GM12878 (cell line): ENCODE data around the gene CEACAM21. TPM values are rescaled to one million over a fixed set of nuclear protein-coding genes. Genes with fewer than 3 reads are reported as not detected.

Experiments used
- BCL11A ChIP-seq: IDR thresholded peaks from 2 replicates; pipeline ENCODE4 v1.6.1; 2011; ENCODE audit warnings: low read depth, low read length
- BRCA1 ChIP-seq: IDR thresholded peaks from 2 replicates; pipeline ENCODE4 v1.6.1; 2011; ENCODE audit warnings: low read depth, low read length, improper control_type of control experiment
- CREB1 ChIP-seq: IDR thresholded peaks from 2 replicates; pipeline ENCODE4 v1.6.1; 2012; ENCODE audit warnings: low read depth, mild to moderate bottlenecking, inconsistent platforms
- ESRRA ChIP-seq: IDR thresholded peaks from 2 replicates; pipeline ENCODE4 v1.6.1; 2012; ENCODE audit warnings: mild to moderate bottlenecking, low read length, improper control_type of control experiment
- ETV6 ChIP-seq, 2 experiments: fragments of 450-650 bp in 1 of 2; IDR thresholded peaks in 1 of 2; conservative IDR thresholded peaks in 1 of 2; 2 replicates each; pipeline ENCODE4 v1.6.1; 2014; ENCODE audit warnings: antibody characterized with exemption in 1 of 2, borderline replicate concordance in 1 of 2, low read depth in 1 of 2, mild to moderate bottlenecking in 1 of 2, moderate library complexity in 1 of 2
- HDAC6 ChIP-seq: fragments of 200-600 bp; sonication (generic); IDR thresholded peaks from one replicate; pipeline ENCODE4 v1.8.0; 2017; ENCODE audit warnings: antibody characterized with exemption; ENCODE audit not compliant: unreplicated experiment
- IRF4 ChIP-seq: IDR thresholded peaks from 2 replicates; pipeline ENCODE4 v1.6.1; 2011; ENCODE audit warnings: low read depth, low read length
- NFIC ChIP-seq: IDR thresholded peaks from 2 replicates; pipeline ENCODE4 v1.6.1; 2012; ENCODE audit warnings: low read depth, mild to moderate bottlenecking, inconsistent platforms, low read length, moderate library complexity
- NR2F1 ChIP-seq: fragments of 450-650 bp; conservative IDR thresholded peaks from 2 replicates; pipeline ENCODE4 v1.6.1; 2017; ENCODE audit warnings: mild to moderate bottlenecking
- POLR2AphosphoS2 ChIP-seq: IDR thresholded peaks from 2 replicates; pipeline ENCODE4 v1.6.1; 2011; ENCODE audit warnings: low read depth, mild to moderate bottlenecking, low read length, improper control_type of control experiment, moderate library complexity
- POLR2AphosphoS5 ChIP-seq: IDR thresholded peaks from 2 replicates; pipeline ENCODE4 v1.6.1; 2011; ENCODE audit warnings: mild to moderate bottlenecking, low read length, inconsistent platforms
- RELA ChIP-seq: fragments of 450-650 bp; IDR thresholded peaks from 2 replicates; pipeline ENCODE4 v1.8.0; 2014; ENCODE audit warnings: borderline replicate concordance; ENCODE audit not compliant: partially characterized antibody
- RELB ChIP-seq: fragments of 450-650 bp; IDR thresholded peaks from 2 replicates; pipeline ENCODE4 v1.6.1; 2017; ENCODE audit warnings: low read depth, mild to moderate bottlenecking, moderate library complexity
- RFX5 ChIP-seq: IDR thresholded peaks from 2 replicates; pipeline ENCODE4 v1.6.1; 2011; ENCODE audit warnings: low read depth, low read length, improper control_type of control experiment
- RUNX3 ChIP-seq: IDR thresholded peaks from 2 replicates; pipeline ENCODE4 v1.6.1; 2012; ENCODE audit warnings: low read length, inconsistent platforms
- SIX5 ChIP-seq: IDR thresholded peaks from 2 replicates; pipeline ENCODE4 v1.6.1; 2011; ENCODE audit warnings: mild to moderate bottlenecking, low read depth, low read length, moderate library complexity; ENCODE audit not compliant: severe bottlenecking
- SMAD5 ChIP-seq: IDR thresholded peaks from 2 replicates; pipeline ENCODE4 v1.6.1; 2016; ENCODE audit warnings: antibody characterized with exemption, low read depth
- SRF ChIP-seq, 2 experiments: IDR thresholded peaks; 2 replicates each; pipeline ENCODE4 v1.6.1; 2011; ENCODE audit warnings: low read depth in 2 of 2, low read length in 2 of 2, mild to moderate bottlenecking in 1 of 2, moderate library complexity in 1 of 2
- STAT1 ChIP-seq: fragments of 450-650 bp; conservative IDR thresholded peaks from 2 replicates; pipeline ENCODE4 v1.6.1; 2014; ENCODE audit warnings: antibody characterized with exemption, mild to moderate bottlenecking
- STAT3 ChIP-seq: IDR thresholded peaks from 2 replicates; pipeline ENCODE4 v1.6.1; 2011; ENCODE audit warnings: low read depth, low read length, improper control_type of control experiment
- TCF12 ChIP-seq: IDR thresholded peaks from 2 replicates; pipeline ENCODE4 v1.6.1; 2011; ENCODE audit warnings: low read depth, mild to moderate bottlenecking, low read length
- USF2 ChIP-seq: IDR thresholded peaks from 2 replicates; pipeline ENCODE4 v1.6.1; 2011; ENCODE audit warnings: low read depth, low read length, improper control_type of control experiment, borderline replicate concordance
- ZNF592 ChIP-seq: fragments of 450-650 bp; IDR thresholded peaks from 2 replicates; pipeline ENCODE4 v1.6.1; 2017; ENCODE audit warnings: mild to moderate bottlenecking, moderate library complexity
- ZSCAN29 ChIP-seq: fragments of 450-650 bp; IDR thresholded peaks from 2 replicates; pipeline ENCODE4 v1.6.1; 2017; ENCODE audit warnings: mild to moderate bottlenecking, moderate library complexity
- polyA plus RNA-seq, 11 experiments: library from polyadenylated mRNA; depleted of rRNA in 4 of 11; unstranded in 6 of 11; stranded (reverse) in 5 of 11; fragments of >200 nt; fragmentation: Nextera tagmentation in 4 of 11; fragmentation: Illumina TruSeq in 1 of 11; extraction: Ambion mirVana in 4 of 11; extraction: Trizol in 1 of 11; gene quantifications; 1 replicate in 1 of 11; 2 replicates in 10 of 11; pipeline versions ENCODE4 v1.2.1 to v1.2.3, GENCODE V29; 2011 to 2016; ENCODE audit warnings: inconsistent platforms in 2 of 11, missing spikeins in 2 of 11, low read depth in 1 of 11
- total RNA-seq, 4 experiments: library from RNA; depleted of rRNA in 3 of 4; stranded (reverse); fragments of >200 nt in 3 of 4; fragmentation: Illumina TruSeq in 1 of 4; extraction: Trizol in 1 of 4; gene quantifications; 2 replicates each; pipeline versions ENCODE4 v1.2.1 to v1.2.3, GENCODE V29; 2013 to 2021

Gene CEACAM21
- total and polyA plus RNA-seq, 10 of the 15 experiments (the other 5 are each of a cell fraction or from before 2014, with no cell fraction given), result 0.87 to 13.6 (median 8.1) TPM

- TF ChIP-seq NFIC (0 out of 2 replicates have a peak, but pooled peaks have one; percentile 10), IRF4 (no peak), RELB (no peak), RUNX3 (no peak; the same call in 1 of the 2 replicates), STAT1 (no peak), STAT3 (no peak), NR2F1 (no peak), SRF (IDR thresholded peaks at IDR 0.05; ENCODE audit: low read depth in 2 of 2, low read length in 2 of 2) (0 out of 4 replicates have a peak, but pooled peaks of 1 of the 2 experiments have one; percentile 2), RFX5 (no peak), ZSCAN29 (no peak), POLR2AphosphoS2 (peak; percentile 50; the same call in 1 of the 2 replicates), BRCA1 (no peak), POLR2AphosphoS5 (peak; percentile 99), ESRRA (no peak), TCF12 (no peak), CREB1 (peak; percentile 93), USF2 (no peak), ETV6 (conservative IDR thresholded peaks at IDR 0.05 in 1 of 2, IDR thresholded peaks at IDR 0.05 in 1 of 2; ENCODE audit: borderline replicate concordance in 1 of 2, low read depth in 1 of 2) (peak in 1 of 2 experiments; percentile 60; a peak in 1 of 4 replicates), RELA (no peak), ZNF592 (no peak), BCL11A (no peak), HDAC6 (peak; percentile 60), SIX5 (no peak), SMAD5 (peak; percentile 97)
Measured at GRCh38 chr19:41531438-41532311, 44.3 kb upstream of the CEACAM21 start (continued).
